ENCODE data around the gene ZNF548. TPM values are rescaled to one million over a fixed set of nuclear protein-coding genes. Genes with fewer than 3 reads are reported as not detected.

ZNF548 gene
- total RNA-seq, 4 donors from 2014 or later: 4.2 to 13.1 (median 8.2) TPM

DNA sequence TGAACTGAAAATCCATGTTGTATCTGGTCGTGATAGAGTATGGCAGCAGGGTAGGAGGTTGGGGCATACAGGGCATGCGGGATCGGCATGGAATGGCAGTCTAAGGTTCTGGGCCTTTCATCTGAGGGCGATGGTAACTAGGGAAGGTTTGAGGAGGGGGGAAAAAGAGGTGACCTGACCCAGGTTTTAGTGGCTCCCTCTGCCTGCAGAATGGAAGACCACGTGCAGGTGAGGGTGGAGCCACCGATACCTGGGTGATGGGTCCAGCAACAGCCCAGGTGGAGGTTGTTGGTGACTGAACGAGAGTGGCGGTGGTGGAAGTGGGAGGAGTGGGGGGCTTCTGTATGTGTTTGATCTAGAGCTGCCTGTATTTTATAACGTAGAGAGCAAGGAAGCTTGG is 49.3 kb downstream of the ZNF548 start:
- H3K36me3 ChIP-seq: peaks cover 0 to 25% (median 4%) of the 10 kb centered on the region in 4 donors
- no peak for DNase-seq
- in situ Hi-C loops (cut with MboI; ENCODE audit: low pct_ligation_motif_present in 1 of 4, low pct_unique_long_range_greater_than_20kb in 1 of 4, low sequenced_read_pairs in 3 of 4) (no loop called here), intact Hi-C loops (cut with DNase I; ENCODE audit: low total_unique reads) (no loop called here)
- 92 to 100% methylated on average over 3 to 9 of the region's 9 CpGs for WGBS, 2 donors (ENCODE audit: low coverage in 1 of 2)
- no peak for TF ChIP-seq POLR2AphosphoS5 (IDR thresholded peaks at IDR 0.05)
- TF ChIP-seq POLR2A (IDR thresholded peaks at IDR 0.05): no peak
- TF ChIP-seq EP300 (IDR thresholded peaks at IDR 0.05; ENCODE audit: low read depth): no peak
- TF ChIP-seq, protein P1, sequence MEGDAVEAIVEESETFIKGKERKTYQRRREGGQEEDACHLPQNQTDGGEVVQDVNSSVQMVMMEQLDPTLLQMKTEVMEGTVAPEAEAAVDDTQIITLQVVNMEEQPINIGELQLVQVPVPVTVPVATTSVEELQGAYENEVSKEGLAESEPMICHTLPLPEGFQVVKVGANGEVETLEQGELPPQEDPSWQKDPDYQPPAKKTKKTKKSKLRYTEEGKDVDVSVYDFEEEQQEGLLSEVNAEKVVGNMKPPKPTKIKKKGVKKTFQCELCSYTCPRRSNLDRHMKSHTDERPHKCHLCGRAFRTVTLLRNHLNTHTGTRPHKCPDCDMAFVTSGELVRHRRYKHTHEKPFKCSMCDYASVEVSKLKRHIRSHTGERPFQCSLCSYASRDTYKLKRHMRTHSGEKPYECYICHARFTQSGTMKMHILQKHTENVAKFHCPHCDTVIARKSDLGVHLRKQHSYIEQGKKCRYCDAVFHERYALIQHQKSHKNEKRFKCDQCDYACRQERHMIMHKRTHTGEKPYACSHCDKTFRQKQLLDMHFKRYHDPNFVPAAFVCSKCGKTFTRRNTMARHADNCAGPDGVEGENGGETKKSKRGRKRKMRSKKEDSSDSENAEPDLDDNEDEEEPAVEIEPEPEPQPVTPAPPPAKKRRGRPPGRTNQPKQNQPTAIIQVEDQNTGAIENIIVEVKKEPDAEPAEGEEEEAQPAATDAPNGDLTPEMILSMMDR (IDR thresholded peaks at IDR 0.05): no peak
- H3K4me1 ChIP-seq: peaks cover 9 to 21% (median 10%) of the 10 kb centered on the region in 4 donors
- H3K27ac ChIP-seq: no peak overlapping the region
- peaks cover 5 to 23% of the 10 kb centered on the region in 2 donors for H3K9me3 ChIP-seq
- no peaks in the 10 kb centered on the region for H3K27me3 ChIP-seq
- H3K4me3 ChIP-seq: no peak overlapping the region

DNA sequence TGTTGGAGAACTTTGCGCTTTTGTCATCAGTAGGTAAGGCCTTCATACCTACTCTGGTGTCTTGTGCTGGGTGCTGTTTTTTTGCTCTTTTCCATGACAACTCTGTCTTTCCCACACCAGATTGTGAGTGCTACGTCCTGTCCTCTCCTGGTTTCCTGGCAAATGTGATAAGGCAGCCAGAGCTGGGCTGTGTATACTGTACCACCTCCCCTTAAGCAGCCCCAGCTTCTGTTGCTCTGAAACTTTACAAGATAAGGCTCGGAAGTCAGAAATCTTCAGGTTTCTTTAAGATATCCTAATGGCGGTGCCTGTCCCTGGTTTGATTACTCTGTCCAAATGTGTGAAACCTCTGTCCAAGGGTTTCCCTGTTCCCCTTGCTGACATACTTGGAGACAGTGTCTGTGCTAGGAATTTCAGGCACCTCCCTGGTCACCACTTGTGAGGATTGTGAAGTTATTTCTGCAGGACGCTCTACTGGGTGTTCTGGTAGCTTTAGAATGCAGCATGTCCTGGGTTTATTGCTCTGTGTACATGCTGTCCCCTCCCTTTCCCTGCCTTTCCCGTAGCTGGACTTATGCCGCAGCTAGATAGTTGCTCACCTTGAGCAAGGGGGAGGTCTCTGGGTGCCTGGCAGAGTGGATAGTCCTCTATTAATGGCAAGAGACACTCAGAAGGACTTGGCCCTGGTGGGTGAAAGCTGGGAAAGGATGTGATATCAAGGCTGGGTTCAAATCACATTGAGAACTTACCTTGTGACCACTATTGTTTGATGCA is 52.5 kb downstream of the ZNF548 start:
- in situ Hi-C loops (cut with MboI; ENCODE audit: low pct_ligation_motif_present in 1 of 4, low pct_unique_long_range_greater_than_20kb in 1 of 4, low sequenced_read_pairs in 3 of 4): no loop called here
- peaks cover 0 to 35% (median 6%) of the 10 kb centered on the region in 4 donors for H3K36me3 ChIP-seq
- H3K4me1 ChIP-seq: no peaks in the 10 kb centered on the region
- H3K27ac ChIP-seq: no peak overlapping the region
- intact Hi-C loops (cut with DNase I; ENCODE audit: low total_unique reads): no loop called here
- no peaks in the 10 kb centered on the region for H3K27me3 ChIP-seq
- no peak overlapping the region for H3K4me3 ChIP-seq
- TF ChIP-seq POLR2AphosphoS5 (IDR thresholded peaks at IDR 0.05) (no peak), POLR2A (IDR thresholded peaks at IDR 0.05) (no peak), EP300 (IDR thresholded peaks at IDR 0.05; ENCODE audit: low read depth) (no peak)
- TF ChIP-seq, protein P1 (IDR thresholded peaks at IDR 0.05): no peak
- 87 to 95% methylated on average over 3 to 7 of the region's 7 CpGs for WGBS, 2 donors (ENCODE audit: low coverage in 1 of 2)
- DNase-seq: no peak
- H3K9me3 ChIP-seq: peaks cover 5 to 49% of the 10 kb centered on the region in 2 donors

DNA sequence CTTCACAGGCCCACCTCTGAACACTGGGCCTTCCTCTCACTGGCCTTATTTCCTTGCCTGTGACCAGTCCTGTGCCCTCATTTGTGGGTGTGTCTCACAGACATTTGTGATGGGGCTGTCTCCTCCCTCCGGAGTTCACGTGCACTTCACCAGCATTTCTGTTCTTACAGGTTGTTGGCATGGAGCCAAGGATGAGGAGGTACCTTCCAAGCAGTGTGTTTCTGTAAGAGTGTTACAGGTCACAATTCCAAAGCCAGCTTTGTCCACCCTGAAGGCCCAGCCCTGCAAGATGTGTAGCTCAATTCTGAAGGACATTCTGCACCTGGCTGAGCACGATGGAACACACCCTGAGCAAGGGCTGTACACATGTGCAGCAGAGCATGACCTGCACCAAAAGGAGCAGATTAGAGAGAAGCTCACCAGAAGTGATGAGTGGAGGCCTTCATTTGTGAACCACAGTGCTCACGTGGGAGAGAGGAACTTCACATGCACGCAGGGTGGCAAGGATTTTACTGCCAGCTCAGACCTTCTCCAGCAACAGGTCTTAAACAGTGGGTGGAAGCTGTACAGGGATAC is 53.6 kb downstream of the ZNF548 start:
- Histone ChIP-seq H3K27me3 (no peaks in the 10 kb centered on the region), H3K27ac (no peak overlapping the region), H3K4me3 (no peak overlapping the region), H3K4me1 (no peaks in the 10 kb centered on the region), H3K9me3 (peaks cover 11 to 57% of the 10 kb centered on the region in 2 donors), H3K36me3 (peaks cover 0 to 33% (median 6%) of the 10 kb centered on the region in 4 donors)
- TF ChIP-seq POLR2A (IDR thresholded peaks at IDR 0.05) (no peak), EP300 (IDR thresholded peaks at IDR 0.05; ENCODE audit: low read depth) (no peak), POLR2AphosphoS5 (IDR thresholded peaks at IDR 0.05) (no peak)
- TF ChIP-seq, protein P1 (IDR thresholded peaks at IDR 0.05): no peak
- intact Hi-C loops (cut with DNase I; ENCODE audit: low total_unique reads) (no loop called here), in situ Hi-C loops (cut with MboI; ENCODE audit: low pct_ligation_motif_present in 1 of 4, low pct_unique_long_range_greater_than_20kb in 1 of 4, low sequenced_read_pairs in 3 of 4) (no loop called here)
- 20 to 78% methylated on average over 2 to 5 of the region's 5 CpGs for WGBS, 2 donors (ENCODE audit: low coverage in 1 of 2)
- no peak for DNase-seq

DNA sequence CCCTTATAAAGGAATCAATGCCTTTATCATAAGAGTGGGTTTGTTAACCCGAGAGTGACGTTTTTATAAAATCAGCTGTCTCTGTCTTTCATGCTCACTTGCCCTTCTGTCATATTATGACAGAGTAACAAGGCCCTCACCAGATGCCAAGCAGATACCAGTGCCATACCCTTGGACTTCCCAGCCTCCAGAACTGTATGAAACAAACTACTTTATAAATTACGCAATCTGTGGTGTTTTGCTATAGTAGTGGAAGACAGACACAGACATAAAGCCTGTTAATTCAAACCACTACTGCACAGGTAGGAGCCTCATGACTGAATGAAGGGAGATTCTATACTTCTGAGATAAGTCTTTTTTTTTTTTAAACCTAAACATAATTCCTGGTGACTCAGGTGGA is 62.7 kb downstream of the ZNF548 start:
- H3K36me3 ChIP-seq: no peaks in the 10 kb centered on the region
- DNase-seq: no peak
- H3K27me3 ChIP-seq: no peaks in the 10 kb centered on the region
- no peak overlapping the region for H3K27ac ChIP-seq
- TF ChIP-seq POLR2AphosphoS5 (IDR thresholded peaks at IDR 0.05) (no peak), EP300 (IDR thresholded peaks at IDR 0.05; ENCODE audit: low read depth) (no peak), POLR2A (IDR thresholded peaks at IDR 0.05) (no peak)
- TF ChIP-seq, protein P1 (IDR thresholded peaks at IDR 0.05): no peak
- intact Hi-C loops (cut with DNase I; ENCODE audit: low total_unique reads) (no loop called here), in situ Hi-C loops (cut with MboI; ENCODE audit: low pct_ligation_motif_present in 1 of 4, low pct_unique_long_range_greater_than_20kb in 1 of 4, low sequenced_read_pairs in 3 of 4) (no loop called here)
- H3K4me1 ChIP-seq: no peaks in the 10 kb centered on the region
- peaks cover 12 to 40% of the 10 kb centered on the region in 2 donors for H3K9me3 ChIP-seq
- H3K4me3 ChIP-seq: no peak overlapping the region
- WGBS, 2 donors (ENCODE audit: low coverage in 1 of 2): 96 to 100% methylated on average over 3 of the region's 3 CpGs
